ENCODE results near the gene RBM33.

Gene RBM33

GRCh38 chr7:155774947-155775346 is 130.5 kb downstream of the RBM33 start:
- no peak overlapping the region for H3K4me3 ChIP-seq (ENCODE audit: low read depth, low read length)
- no peak for DNase-seq
- in situ Hi-C loops (cut with HindIII; ENCODE audit: low pct_ligation_motif_present, low sequenced_read_pairs), result no loop called here
- H3K36me3 ChIP-seq (replicated peaks), result peaks cover 36% of the 10 kb centered on the region
- no peak overlapping the region for H3K27ac ChIP-seq
- no peak for TF ChIP-seq CTCF (IDR thresholded peaks at IDR 0.05; ENCODE audit: low read depth, low read length, missing control alignments)
- H3K27me3 ChIP-seq (replicated peaks), result no peaks in the 10 kb centered on the region

GRCh38 chr7:155775691-155776090 is 131.2 kb downstream of the RBM33 start:
- Histone ChIP-seq H3K36me3 (replicated peaks) (peaks cover 40% of the 10 kb centered on the region), H3K4me3 (ENCODE audit: low read depth, low read length) (no peak overlapping the region), H3K27me3 (replicated peaks) (no peaks in the 10 kb centered on the region), H3K27ac (no peak overlapping the region)
- DNase-seq, result no peak
- in situ Hi-C loops (cut with HindIII; ENCODE audit: low pct_ligation_motif_present, low sequenced_read_pairs), result no loop called here
- no peak for TF ChIP-seq CTCF (IDR thresholded peaks at IDR 0.05; ENCODE audit: low read depth, low read length, missing control alignments)

GRCh38 chr7:155776606-155777005 is 132.1 kb downstream of the RBM33 start:
- TF ChIP-seq CTCF (IDR thresholded peaks at IDR 0.05; ENCODE audit: low read depth, low read length, missing control alignments), result no peak
- peaks cover 40% of the 10 kb centered on the region for H3K36me3 ChIP-seq (replicated peaks)

GRCh38 chr7:155778349-155778748 is 133.9 kb downstream of the RBM33 start:
- no peak for TF ChIP-seq CTCF (IDR thresholded peaks at IDR 0.05; ENCODE audit: low read depth, low read length, missing control alignments)
- Histone ChIP-seq H3K4me3 (ENCODE audit: low read depth, low read length) (no peak overlapping the region), H3K27ac (no peak overlapping the region), H3K36me3 (replicated peaks) (peaks cover 37% of the 10 kb centered on the region), H3K27me3 (replicated peaks) (no peaks in the 10 kb centered on the region)
- no peak for DNase-seq
- in situ Hi-C loops (cut with HindIII; ENCODE audit: low pct_ligation_motif_present, low sequenced_read_pairs), result no loop called here

More at GRCh38 chr7:155776606-155777005, 132.1 kb downstream of the RBM33 start:
- Histone ChIP-seq H3K4me3 (ENCODE audit: low read depth, low read length) (no peak overlapping the region), H3K27me3 (replicated peaks) (no peaks in the 10 kb centered on the region), H3K27ac (no peak overlapping the region)
- DNase-seq, result no peak
- in situ Hi-C loops (cut with HindIII; ENCODE audit: low pct_ligation_motif_present, low sequenced_read_pairs), result no loop called here

GRCh38 chr7:155780884-155781283 is 136.4 kb downstream of the RBM33 start:
- in situ Hi-C loops (cut with HindIII; ENCODE audit: low pct_ligation_motif_present, low sequenced_read_pairs), result no loop called here
- no peak for DNase-seq
- H3K4me3 ChIP-seq (ENCODE audit: low read depth, low read length), result no peak overlapping the region
- no peaks in the 10 kb centered on the region for H3K27me3 ChIP-seq (replicated peaks)
- H3K27ac ChIP-seq, result no peak overlapping the region
- H3K36me3 ChIP-seq (replicated peaks), result peaks cover 21% of the 10 kb centered on the region
- TF ChIP-seq CTCF (IDR thresholded peaks at IDR 0.05; ENCODE audit: low read depth, low read length, missing control alignments), result no peak

- no peak for DNase-seq
- TF ChIP-seq CTCF (IDR thresholded peaks at IDR 0.05; ENCODE audit: low read depth, low read length, missing control alignments), result no peak
- in situ Hi-C loops (cut with HindIII; ENCODE audit: low pct_ligation_motif_present, low sequenced_read_pairs), result no loop called here
- Histone ChIP-seq H3K36me3 (replicated peaks) (peaks cover 16% of the 10 kb centered on the region), H3K27ac (no peak overlapping the region), H3K27me3 (replicated peaks) (no peaks in the 10 kb centered on the region), H3K4me3 (ENCODE audit: low read depth, low read length) (no peak overlapping the region)
Observed at GRCh38 chr7:155781433-155781832, 137.0 kb downstream of the RBM33 start.
